Activated naive CD8-positive, alpha-beta T cell treated with anti-CD3 and anti-CD28 coated beads for 36 hours (primary cell): ENCODE results near the gene ENTPD2. TPM values are rescaled to one million over a fixed set of nuclear protein-coding genes. Genes with fewer than 3 reads are reported as not detected.
"Not testable (repeated sequence)": the region's sequence is repeated elsewhere in the genome, so short reads cannot be mapped to it uniquely, and the experiment has no call there.

Source experiments
- DNase-seq: peaks from one replicate; pipeline ENCODE4 v3.0.0; 2021
- H3K27ac Mint-ChIP-seq: one replicate; pipeline ENCODE4 v1.8.0; 2022; ENCODE audit warnings: mild to moderate bottlenecking, moderate library complexity, mixed read lengths
- H3K27me3 Mint-ChIP-seq: one replicate; pipeline ENCODE4 v1.8.0; 2022; ENCODE audit warnings: mild to moderate bottlenecking, mixed read lengths
- H3K36me3 Mint-ChIP-seq: one replicate; pipeline ENCODE4 v1.8.0; 2021; ENCODE audit warnings: mild to moderate bottlenecking, mixed read lengths
- H3K4me1 Mint-ChIP-seq: one replicate; pipeline ENCODE4 v1.8.0; 2021; ENCODE audit warnings: mixed read lengths
- H3K4me3 Mint-ChIP-seq: one replicate; pipeline ENCODE4 v1.8.0; 2022; ENCODE audit warnings: mild to moderate bottlenecking, moderate library complexity, mixed read lengths
- H3K9me3 Mint-ChIP-seq: one replicate; pipeline ENCODE4 v1.8.0; 2022; ENCODE audit warnings: mixed read lengths
- total RNA-seq, 2 experiments: library from RNA; stranded (reverse); gene quantifications; one replicate each; pipeline ENCODE4 v1.2.3, GENCODE V29; 2021

The ENTPD2 gene
- total RNA-seq, 2 experiments from 2014 or later: not detected

- H3K36me3 Mint-ChIP-seq: no peaks in the 10 kb centered on the region
- no peaks in the 10 kb centered on the region for H3K27me3 Mint-ChIP-seq
- H3K4me1 Mint-ChIP-seq: no peaks in the 10 kb centered on the region
- H3K4me3 Mint-ChIP-seq: no peak overlapping the region
- H3K9me3 Mint-ChIP-seq: no peaks in the 10 kb centered on the region
- no peak overlapping the region for H3K27ac Mint-ChIP-seq
- DNase-seq: no peak
Observed at GRCh38 chr9:137014166-137014565, 39.7 kb downstream of the ENTPD2 start.

GRCh38 chr9:137013571-137013940 lies 40.3 kb downstream of the ENTPD2 start:
- Mint-ChIP-seq H3K36me3 (no peaks in the 10 kb centered on the region), H3K4me1 (no peaks in the 10 kb centered on the region)

GRCh38 chr9:137012694-137013570 lies 40.9 kb downstream of the ENTPD2 start:
- H3K4me1 Mint-ChIP-seq: no peaks in the 10 kb centered on the region
- H3K9me3 Mint-ChIP-seq: no peaks in the 10 kb centered on the region
- no peaks in the 10 kb centered on the region for H3K27me3 Mint-ChIP-seq
- no peaks in the 10 kb centered on the region for H3K36me3 Mint-ChIP-seq
- no peak overlapping the region for H3K4me3 Mint-ChIP-seq
- H3K27ac Mint-ChIP-seq: no peak overlapping the region
- DNase-seq: no peak

More at GRCh38 chr9:137013571-137013940, 40.3 kb downstream of the ENTPD2 start:
- no peaks in the 10 kb centered on the region for H3K9me3 Mint-ChIP-seq
- DNase-seq: no peak
- no peaks in the 10 kb centered on the region for H3K27me3 Mint-ChIP-seq
- H3K27ac Mint-ChIP-seq: no peak overlapping the region
- H3K4me3 Mint-ChIP-seq: no peak overlapping the region

- no peak for DNase-seq
- Mint-ChIP-seq H3K27ac (no peak overlapping the region), H3K4me3 (no peak overlapping the region), H3K4me1 (no peaks in the 10 kb centered on the region), H3K9me3 (no peaks in the 10 kb centered on the region), H3K27me3 (no peaks in the 10 kb centered on the region), H3K36me3 (no peaks in the 10 kb centered on the region)
Observed at GRCh38 chr9:137011907-137012675, 41.8 kb downstream of the ENTPD2 start.

GRCh38 chr9:137011156-137011555 lies 42.7 kb downstream of the ENTPD2 start:
- no peak overlapping the region for H3K27ac Mint-ChIP-seq
- H3K9me3 Mint-ChIP-seq: no peaks in the 10 kb centered on the region
- no peak overlapping the region for H3K4me3 Mint-ChIP-seq
- no peaks in the 10 kb centered on the region for H3K36me3 Mint-ChIP-seq
- H3K27me3 Mint-ChIP-seq: no peaks in the 10 kb centered on the region
- H3K4me1 Mint-ChIP-seq: peaks cover 4% of the 10 kb centered on the region
- no peak for DNase-seq

- Mint-ChIP-seq H3K4me3 (no peak overlapping the region), H3K27ac (no peak overlapping the region), H3K4me1 (peaks cover 9% of the 10 kb centered on the region), H3K36me3 (no peaks in the 10 kb centered on the region), H3K9me3 (no peaks in the 10 kb centered on the region), H3K27me3 (no peaks in the 10 kb centered on the region)
- DNase-seq: no peak
Observed at GRCh38 chr9:137009938-137010732, 43.7 kb downstream of the ENTPD2 start.

- Mint-ChIP-seq H3K27ac (no peak overlapping the region), H3K27me3 (no peaks in the 10 kb centered on the region), H3K36me3 (no peaks in the 10 kb centered on the region), H3K4me3 (no peak overlapping the region), H3K9me3 (no peaks in the 10 kb centered on the region), H3K4me1 (peaks cover 9% of the 10 kb centered on the region)
- no peak for DNase-seq
Observed at GRCh38 chr9:137009217-137009616, 44.6 kb downstream of the ENTPD2 start.

- H3K27ac Mint-ChIP-seq: no peak overlapping the region
- no peaks in the 10 kb centered on the region for H3K27me3 Mint-ChIP-seq
- H3K4me3 Mint-ChIP-seq: no peak overlapping the region
- H3K9me3 Mint-ChIP-seq: no peaks in the 10 kb centered on the region
- peaks cover 9% of the 10 kb centered on the region for H3K4me1 Mint-ChIP-seq
- no peaks in the 10 kb centered on the region for H3K36me3 Mint-ChIP-seq
- no peak for DNase-seq
Observed at GRCh38 chr9:137008312-137008711, 45.5 kb downstream of the ENTPD2 start.

GRCh38 chr9:137007816-137008270 lies 46.0 kb downstream of the ENTPD2 start:
- Mint-ChIP-seq H3K27me3 (no peaks in the 10 kb centered on the region), H3K36me3 (no peaks in the 10 kb centered on the region), H3K27ac (no peak overlapping the region), H3K4me3 (no peak overlapping the region), H3K9me3 (no peaks in the 10 kb centered on the region), H3K4me1 (peaks cover 9% of the 10 kb centered on the region)
- no peak for DNase-seq

GRCh38 chr9:137007108-137007815 lies 46.6 kb downstream of the ENTPD2 start:
- no peak overlapping the region for H3K27ac Mint-ChIP-seq
- no peak overlapping the region for H3K4me3 Mint-ChIP-seq
- no peak for DNase-seq
- no peaks in the 10 kb centered on the region for H3K9me3 Mint-ChIP-seq
- H3K36me3 Mint-ChIP-seq: no peaks in the 10 kb centered on the region
- H3K27me3 Mint-ChIP-seq: no peaks in the 10 kb centered on the region
- H3K4me1 Mint-ChIP-seq: peaks cover 9% of the 10 kb centered on the region

GRCh38 chr9:137006116-137007003 lies 47.5 kb downstream of the ENTPD2 start:
- DNase-seq: no peak
- Mint-ChIP-seq H3K27ac (no peak overlapping the region), H3K9me3 (no peaks in the 10 kb centered on the region), H3K36me3 (no peaks in the 10 kb centered on the region), H3K27me3 (no peaks in the 10 kb centered on the region), H3K4me3 (no peak overlapping the region), H3K4me1 (peaks cover 9% of the 10 kb centered on the region)

GRCh38 chr9:137004285-137004684 lies 49.6 kb downstream of the ENTPD2 start:
- peaks cover 22% of the 10 kb centered on the region for H3K4me1 Mint-ChIP-seq
- not testable (repeated sequence) for H3K9me3 Mint-ChIP-seq, DNase-seq, H3K27me3 Mint-ChIP-seq, H3K36me3 Mint-ChIP-seq, H3K4me3 Mint-ChIP-seq, H3K27ac Mint-ChIP-seq

GRCh38 chr9:137002646-137003041 lies 51.2 kb downstream of the ENTPD2 start:
- no peaks in the 10 kb centered on the region for H3K9me3 Mint-ChIP-seq
- H3K27ac Mint-ChIP-seq: no peak overlapping the region
- no peaks in the 10 kb centered on the region for H3K27me3 Mint-ChIP-seq
- H3K36me3 Mint-ChIP-seq: no peaks in the 10 kb centered on the region
- no peak for DNase-seq
- peaks cover 32% of the 10 kb centered on the region for H3K4me1 Mint-ChIP-seq
- H3K4me3 Mint-ChIP-seq: no peak overlapping the region
